ENCODE measurements around the gene HMGN4. TPM values are rescaled to one million over a fixed set of nuclear protein-coding genes. Genes with fewer than 3 reads are reported as not detected.

Gene HMGN4
- total RNA-seq, 4 donors from 2014 or later, result 35.4 to 66.4 (median 57.7) TPM

DNA sequence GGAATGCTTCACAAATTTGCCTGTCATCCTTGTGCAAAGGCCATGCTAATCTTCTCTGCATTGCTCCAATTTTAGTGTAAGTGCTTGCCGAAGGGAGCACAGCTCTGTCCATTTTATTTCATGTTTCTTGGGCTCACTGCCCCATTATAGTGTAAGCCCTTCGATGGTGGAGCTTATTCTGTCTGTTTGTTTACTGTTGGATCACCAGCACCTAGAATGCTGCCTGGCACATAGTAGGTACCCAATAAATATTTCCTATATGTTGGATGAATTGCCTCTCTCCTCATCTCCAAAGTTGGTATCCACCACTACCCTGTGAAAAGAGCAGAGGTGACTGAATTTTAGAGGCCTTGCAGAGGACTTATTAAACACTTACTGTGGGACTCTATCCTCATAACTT lies 18.8 kb upstream of the HMGN4 start:
- TF ChIP-seq, protein P1, sequence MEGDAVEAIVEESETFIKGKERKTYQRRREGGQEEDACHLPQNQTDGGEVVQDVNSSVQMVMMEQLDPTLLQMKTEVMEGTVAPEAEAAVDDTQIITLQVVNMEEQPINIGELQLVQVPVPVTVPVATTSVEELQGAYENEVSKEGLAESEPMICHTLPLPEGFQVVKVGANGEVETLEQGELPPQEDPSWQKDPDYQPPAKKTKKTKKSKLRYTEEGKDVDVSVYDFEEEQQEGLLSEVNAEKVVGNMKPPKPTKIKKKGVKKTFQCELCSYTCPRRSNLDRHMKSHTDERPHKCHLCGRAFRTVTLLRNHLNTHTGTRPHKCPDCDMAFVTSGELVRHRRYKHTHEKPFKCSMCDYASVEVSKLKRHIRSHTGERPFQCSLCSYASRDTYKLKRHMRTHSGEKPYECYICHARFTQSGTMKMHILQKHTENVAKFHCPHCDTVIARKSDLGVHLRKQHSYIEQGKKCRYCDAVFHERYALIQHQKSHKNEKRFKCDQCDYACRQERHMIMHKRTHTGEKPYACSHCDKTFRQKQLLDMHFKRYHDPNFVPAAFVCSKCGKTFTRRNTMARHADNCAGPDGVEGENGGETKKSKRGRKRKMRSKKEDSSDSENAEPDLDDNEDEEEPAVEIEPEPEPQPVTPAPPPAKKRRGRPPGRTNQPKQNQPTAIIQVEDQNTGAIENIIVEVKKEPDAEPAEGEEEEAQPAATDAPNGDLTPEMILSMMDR (IDR thresholded peaks at IDR 0.05; ENCODE audit: low read depth), result no peak

DNA sequence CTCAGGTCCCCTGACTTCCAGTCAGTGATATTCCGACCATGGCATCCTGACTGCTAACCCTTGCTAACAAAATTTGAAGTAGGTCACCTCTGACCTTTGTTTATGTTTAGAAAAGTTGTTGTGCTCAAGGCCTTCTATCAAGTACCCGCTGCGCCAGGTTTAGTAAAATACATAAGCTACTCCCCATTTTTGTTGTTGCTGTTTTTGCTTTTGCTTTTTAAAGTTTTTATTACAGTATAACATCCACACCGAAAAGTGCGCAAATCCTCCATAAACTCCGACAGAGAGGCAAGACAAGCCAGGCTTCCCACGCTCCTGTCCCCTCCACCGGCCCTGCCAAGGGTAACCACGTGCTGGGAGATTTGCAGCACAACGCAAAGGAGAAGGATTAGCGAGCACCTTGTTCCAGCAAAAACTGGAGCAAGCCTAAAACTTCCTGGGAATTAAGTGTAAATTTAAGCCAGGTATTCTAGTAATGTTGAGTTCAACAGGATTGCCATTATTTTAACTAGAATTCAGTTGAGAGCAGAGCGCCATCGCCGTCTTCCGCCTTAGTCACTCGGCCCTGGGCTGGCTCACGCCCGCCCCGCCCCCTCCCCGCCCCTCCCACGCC lies 17.8 kb upstream of the HMGN4 start:
- TF ChIP-seq, protein P1 (IDR thresholded peaks at IDR 0.05; ENCODE audit: low read depth), result no peak

DNA sequence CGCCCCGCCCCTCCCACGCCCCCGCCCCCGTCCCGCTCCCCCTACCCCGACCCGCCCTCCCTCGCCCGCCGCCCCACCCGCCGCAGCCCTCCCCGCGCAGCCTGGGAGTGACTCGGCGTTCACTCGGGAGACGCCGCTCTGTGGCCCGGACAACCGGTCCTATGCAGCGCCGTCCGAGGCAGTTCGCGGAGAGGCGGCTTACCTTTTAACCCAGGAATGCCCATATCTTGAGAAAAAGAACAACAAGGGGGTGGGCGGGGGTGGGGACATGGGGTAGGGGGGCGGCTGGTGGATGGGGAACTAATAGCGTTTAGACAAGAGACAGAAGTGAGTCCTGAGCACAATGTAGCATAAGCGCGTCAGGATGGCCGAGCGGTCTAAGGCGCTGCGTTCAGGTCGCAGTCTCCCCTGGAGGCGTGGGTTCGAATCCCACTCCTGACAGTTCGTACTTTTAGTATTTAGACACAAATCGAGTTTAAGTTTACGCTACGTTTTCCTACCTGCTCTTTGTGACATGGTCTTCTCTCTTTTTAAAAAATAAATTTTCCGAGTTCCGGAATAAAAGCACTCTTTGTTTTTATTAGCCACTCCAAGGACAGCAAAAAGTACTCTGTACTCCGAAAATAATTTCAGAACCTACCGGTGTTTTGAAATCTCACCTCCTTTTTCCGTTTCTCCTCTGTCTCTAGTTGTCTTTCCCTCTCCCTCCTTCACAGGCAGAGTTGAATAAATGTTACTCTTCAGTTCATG lies 17.1 kb upstream of the HMGN4 start:
- TF ChIP-seq, protein P1 (IDR thresholded peaks at IDR 0.05; ENCODE audit: low read depth), result no peak

DNA sequence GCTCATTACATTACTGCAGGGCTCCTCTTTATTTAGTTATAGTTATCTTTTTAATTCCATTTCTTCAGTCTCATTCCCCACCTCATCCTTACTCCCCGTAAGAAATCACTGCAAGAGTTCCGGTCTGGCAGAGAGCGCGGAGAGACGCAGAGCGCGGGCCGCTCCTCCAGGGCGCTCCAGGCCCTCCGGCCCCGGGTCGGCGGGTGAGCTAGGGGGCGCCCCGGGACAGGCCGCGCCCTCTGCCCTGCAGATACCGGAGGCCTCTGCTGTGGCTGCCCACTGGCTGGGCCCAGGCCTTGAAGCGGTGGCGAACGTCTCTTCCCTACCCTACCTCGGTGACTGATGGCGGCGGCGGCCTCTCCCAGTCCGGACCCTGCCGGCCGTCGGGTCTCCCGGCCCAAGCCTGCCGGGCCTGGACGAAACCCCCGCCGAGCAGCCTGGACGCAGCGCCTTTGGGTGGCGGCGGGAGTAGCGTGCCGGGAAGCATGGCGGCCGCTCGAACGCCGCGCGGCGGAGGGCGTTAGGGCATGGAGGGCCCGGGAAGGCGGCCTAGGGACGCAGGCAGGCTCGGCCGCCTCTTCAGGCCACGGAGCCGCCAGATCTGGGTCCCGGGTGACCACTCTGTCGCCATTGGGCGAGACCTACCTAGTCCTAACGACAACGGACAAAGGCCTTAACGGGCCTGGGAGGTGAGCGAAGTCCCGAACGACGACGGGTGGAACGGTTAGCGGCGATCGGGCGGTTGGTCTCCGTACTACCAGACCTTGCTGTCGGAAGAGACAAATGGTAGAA lies 16.4 kb upstream of the HMGN4 start:
- TF ChIP-seq, protein P1 (IDR thresholded peaks at IDR 0.05; ENCODE audit: low read depth), result no peak

DNA sequence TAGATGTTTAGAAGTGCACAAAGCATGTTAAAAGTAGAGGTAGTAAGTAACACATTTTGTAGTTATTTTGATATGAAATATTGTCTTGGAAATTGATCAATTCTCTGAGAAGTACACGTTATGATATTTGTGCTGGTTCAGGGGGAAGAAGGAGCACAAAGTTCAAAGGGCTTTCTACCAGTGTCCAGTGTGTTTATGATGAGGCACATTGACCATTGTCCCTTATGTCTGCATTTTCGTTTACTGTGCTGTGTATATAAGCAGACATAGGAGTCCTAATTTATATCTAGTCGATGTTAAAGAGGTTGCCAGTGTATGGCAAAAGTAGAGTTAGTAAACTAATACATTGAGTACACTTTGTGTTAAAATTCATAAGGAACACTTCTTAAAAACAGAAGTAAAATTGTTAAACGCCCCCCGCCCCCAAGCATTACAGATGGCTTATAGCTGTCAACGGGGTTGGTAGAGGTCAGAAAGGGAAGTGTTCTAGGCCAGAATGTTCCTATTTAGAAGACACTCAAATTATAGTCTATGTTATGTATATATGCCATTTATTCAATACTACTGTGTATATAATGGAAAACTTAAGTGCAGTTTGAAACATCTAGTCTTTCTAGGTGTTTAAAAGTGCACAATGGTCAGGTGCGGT lies 13.3 kb upstream of the HMGN4 start:
- TF ChIP-seq, protein P1 (IDR thresholded peaks at IDR 0.05; ENCODE audit: low read depth), result no peak

DNA sequence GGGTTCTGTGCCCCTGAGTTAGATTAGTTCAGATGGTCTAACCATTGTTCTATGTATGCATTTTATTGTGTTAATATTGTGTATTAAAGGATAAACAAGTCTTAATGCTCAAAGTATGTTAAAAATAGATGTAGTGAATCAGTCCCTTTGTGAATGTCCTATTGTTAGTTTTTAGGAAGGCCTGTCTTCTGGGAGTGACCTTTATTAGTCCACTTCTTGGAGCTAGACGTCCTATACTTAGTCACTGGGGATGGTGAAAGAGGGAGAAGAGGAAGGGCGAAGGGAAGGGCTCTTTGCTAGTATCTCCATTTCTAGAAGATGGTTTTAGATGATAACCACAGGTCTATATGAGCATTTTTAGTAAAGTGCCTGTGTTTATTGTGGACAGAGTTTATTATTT lies 12.3 kb upstream of the HMGN4 start:
- TF ChIP-seq, protein P1 (IDR thresholded peaks at IDR 0.05; ENCODE audit: low read depth), result no peak

All from subcutaneous adipose tissue (tissue), 4 donors.